OCI-LY1 (cell line): ENCODE data around the gene OR1F1.
A peak's percentile ranks its signal among the peaks of the same experiment; 100 is the strongest.

ENCODE experiments used
- H2AFZ ChIP-seq: fragments of 200-600 bp; sonication (generic), shearing (Covaris generic); 2 replicates; pipeline ENCODE4 v1.6.0; 2014; ENCODE audit warnings: antibody characterized with exemption, mild to moderate bottlenecking, low read length
- H3F3A ChIP-seq: fragments of 200-600 bp; sonication (generic), shearing (Covaris generic); 2 replicates; pipeline ENCODE4 v1.6.0; 2014; ENCODE audit warnings: mild to moderate bottlenecking, antibody characterized with exemption, low read length, moderate library complexity; ENCODE audit not compliant: insufficient read depth
- H3K27ac ChIP-seq: fragments of 200-600 bp; sonication (generic); 2 replicates; pipeline ENCODE4 v1.5.1; 2014; ENCODE audit warnings: low read length, mixed run types, mild to moderate bottlenecking, low read depth; ENCODE audit not compliant: poor library complexity, severe bottlenecking
- H3K27me3 ChIP-seq: fragments of 200-600 bp; sonication (generic); 2 replicates; pipeline ENCODE4 v1.6.0; 2014; ENCODE audit warnings: antibody characterized with exemption, mild to moderate bottlenecking, low read length, moderate library complexity; ENCODE audit not compliant: insufficient read depth
- H3K36me3 ChIP-seq: fragments of 200-600 bp; sonication (generic); 2 replicates; pipeline ENCODE4 v1.6.1; 2014; ENCODE audit warnings: mild to moderate bottlenecking, antibody characterized with exemption, low read length, moderate library complexity, mixed read lengths; ENCODE audit not compliant: insufficient read depth
- H3K4me1 ChIP-seq: fragments of 200-600 bp; sonication (generic); 2 replicates; pipeline ENCODE4 v1.5.1; 2014; ENCODE audit warnings: mild to moderate bottlenecking, low read length, moderate library complexity; ENCODE audit not compliant: insufficient read depth, severe bottlenecking
- H3K4me2 ChIP-seq: fragments of 200-600 bp; sonication (generic), shearing (Covaris generic); 2 replicates; pipeline ENCODE4 v1.6.1; 2014; ENCODE audit warnings: low read length
- H3K4me3 ChIP-seq: fragments of 200-600 bp; sonication (generic); 2 replicates; pipeline ENCODE4 v1.5.1; 2014; ENCODE audit warnings: low read length, low read depth, mild to moderate bottlenecking, mixed read lengths; ENCODE audit not compliant: poor library complexity, severe bottlenecking
- H3K79me2 ChIP-seq: fragments of 200-600 bp; shearing (Covaris generic); 2 replicates; pipeline ENCODE4 v1.6.1; 2016; ENCODE audit warnings: mixed run types, low read length, mixed read lengths; ENCODE audit not compliant: insufficient read depth
- H3K9ac ChIP-seq: fragments of 200-600 bp; sonication (generic), shearing (Covaris generic); 2 replicates; pipeline ENCODE4 v1.6.1; 2014; ENCODE audit warnings: mild to moderate bottlenecking, low read length, mixed read lengths
- H3K9me2 ChIP-seq: fragments of 200-600 bp; sonication (generic), shearing (Covaris generic); 2 replicates; pipeline ENCODE4 v1.6.1; 2014; ENCODE audit warnings: low read depth, mild to moderate bottlenecking, low read length, mixed read lengths
- H3K9me3 ChIP-seq: fragments of 200-600 bp; shearing (Covaris generic); 2 replicates; pipeline ENCODE4 v1.6.1; 2014; ENCODE audit warnings: low read length, mixed read lengths
- H4K20me1 ChIP-seq: fragments of 200-600 bp; sonication (generic), shearing (Covaris generic); 2 replicates; pipeline ENCODE4 v1.6.0; 2016; ENCODE audit warnings: mild to moderate bottlenecking, low read length; ENCODE audit not compliant: insufficient read depth
- EZH2 ChIP-seq: fragments of 200-600 bp; sonication (generic), shearing (Covaris generic); IDR thresholded peaks from 2 replicates; pipeline ENCODE4 v1.8.0; 2017; ENCODE audit warnings: borderline replicate concordance, mixed run types, mild to moderate bottlenecking, antibody characterized with exemption, low read length, moderate library complexity, mixed read lengths
- TF ChIP-seq, protein P1 (sequence below): fragments of 200-600 bp; sonication (generic), shearing (Covaris generic); IDR thresholded peaks from 2 replicates; pipeline ENCODE4 v1.5.1; 2017; ENCODE audit warnings: mild to moderate bottlenecking, antibody characterized with exemption, low read length, moderate library complexity, mixed read lengths

Gene OR1F1

DNA sequence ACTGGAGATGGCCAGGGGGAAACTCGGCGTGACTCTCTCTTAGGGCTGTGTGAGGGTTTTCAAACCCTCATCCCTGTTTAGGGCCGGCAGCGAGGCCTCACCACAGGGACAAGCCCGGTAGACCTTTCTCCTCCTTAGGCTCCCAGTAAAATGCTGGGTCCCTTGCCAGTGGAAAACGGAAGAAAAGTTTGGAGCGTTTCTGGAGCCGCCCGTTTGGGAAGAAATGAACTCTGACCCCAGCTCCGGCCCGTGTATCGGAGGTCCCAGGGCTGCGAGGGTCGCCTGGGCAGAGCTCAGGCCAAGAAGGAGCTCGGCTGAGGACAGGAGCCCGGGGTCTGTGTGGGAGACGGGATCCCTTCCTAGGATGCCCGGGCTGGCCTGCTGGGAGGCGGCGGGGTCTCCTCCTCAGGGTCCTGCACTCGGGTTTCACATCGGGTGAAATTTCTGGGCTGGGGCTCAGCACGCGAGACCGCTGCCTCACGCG is 29.9 kb upstream of the OR1F1 start:
- peak overlapping the region; percentile 76 for H3K4me2 ChIP-seq
- no peak overlapping the region for H3K27ac ChIP-seq
- H4K20me1 ChIP-seq: no peaks in the 10 kb centered on the region
- TF ChIP-seq, protein P1, sequence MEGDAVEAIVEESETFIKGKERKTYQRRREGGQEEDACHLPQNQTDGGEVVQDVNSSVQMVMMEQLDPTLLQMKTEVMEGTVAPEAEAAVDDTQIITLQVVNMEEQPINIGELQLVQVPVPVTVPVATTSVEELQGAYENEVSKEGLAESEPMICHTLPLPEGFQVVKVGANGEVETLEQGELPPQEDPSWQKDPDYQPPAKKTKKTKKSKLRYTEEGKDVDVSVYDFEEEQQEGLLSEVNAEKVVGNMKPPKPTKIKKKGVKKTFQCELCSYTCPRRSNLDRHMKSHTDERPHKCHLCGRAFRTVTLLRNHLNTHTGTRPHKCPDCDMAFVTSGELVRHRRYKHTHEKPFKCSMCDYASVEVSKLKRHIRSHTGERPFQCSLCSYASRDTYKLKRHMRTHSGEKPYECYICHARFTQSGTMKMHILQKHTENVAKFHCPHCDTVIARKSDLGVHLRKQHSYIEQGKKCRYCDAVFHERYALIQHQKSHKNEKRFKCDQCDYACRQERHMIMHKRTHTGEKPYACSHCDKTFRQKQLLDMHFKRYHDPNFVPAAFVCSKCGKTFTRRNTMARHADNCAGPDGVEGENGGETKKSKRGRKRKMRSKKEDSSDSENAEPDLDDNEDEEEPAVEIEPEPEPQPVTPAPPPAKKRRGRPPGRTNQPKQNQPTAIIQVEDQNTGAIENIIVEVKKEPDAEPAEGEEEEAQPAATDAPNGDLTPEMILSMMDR: no peak
- TF ChIP-seq EZH2: no peak
- H3K36me3 ChIP-seq: no peaks in the 10 kb centered on the region
- no peaks in the 10 kb centered on the region for H3K9me2 ChIP-seq
- H2AFZ ChIP-seq: no peak overlapping the region
- H3F3A ChIP-seq: peaks cover 8% of the 10 kb centered on the region; the same call in 1 of the 2 replicates
- peak overlapping the region; percentile 81 for H3K4me3 ChIP-seq
- peaks cover 28% of the 10 kb centered on the region for H3K4me1 ChIP-seq
- H3K79me2 ChIP-seq: no peaks in the 10 kb centered on the region
- no peaks in the 10 kb centered on the region for H3K27me3 ChIP-seq
- no peaks in the 10 kb centered on the region for H3K9me3 ChIP-seq
- H3K9ac ChIP-seq: peak overlapping the region; percentile 66

DNA sequence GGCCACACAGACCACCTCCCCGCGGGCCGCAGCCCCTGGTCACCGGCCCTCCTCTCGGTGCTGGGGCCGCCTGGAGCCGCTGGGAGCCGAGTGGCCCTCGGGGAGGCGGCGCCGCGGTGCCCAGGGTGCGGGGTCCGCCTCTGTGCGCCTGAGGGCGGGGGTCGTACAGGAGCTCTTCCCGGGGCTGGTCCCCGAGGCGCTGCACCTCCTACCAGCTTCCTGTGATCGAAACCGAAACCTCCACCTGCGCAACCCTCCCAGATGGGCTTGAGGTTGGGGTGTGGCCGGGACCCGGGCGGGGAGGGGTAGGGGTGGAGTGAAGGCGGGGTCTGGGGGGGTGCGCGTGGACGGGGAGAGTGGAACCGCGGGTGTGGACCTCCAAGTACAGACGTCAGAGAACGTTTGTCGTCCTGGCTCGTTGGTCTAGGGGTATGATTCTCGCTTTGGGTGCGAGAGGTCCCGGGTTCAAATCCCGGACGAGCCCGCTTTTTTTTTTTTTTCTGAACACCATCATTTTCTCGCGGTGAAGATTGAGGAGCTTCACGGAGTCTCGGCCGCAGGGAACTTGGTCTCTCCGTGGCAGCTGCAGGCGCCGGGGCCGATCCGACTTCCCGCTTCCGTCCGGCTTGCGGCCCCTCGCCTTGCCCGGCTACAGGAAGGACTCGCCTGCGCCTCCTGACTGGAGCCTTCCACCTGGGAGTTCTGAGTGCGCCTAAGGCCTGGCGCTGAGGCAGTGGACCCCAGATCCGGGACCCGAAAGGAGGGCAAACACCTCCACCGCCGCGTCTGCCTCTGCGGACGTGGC is 29.3 kb upstream of the OR1F1 start:
- H3K9ac ChIP-seq: peak overlapping the region; percentile 66
- peak overlapping the region; percentile 76 for H3K4me2 ChIP-seq
- peaks cover 28% of the 10 kb centered on the region for H3K4me1 ChIP-seq
- no peaks in the 10 kb centered on the region for H4K20me1 ChIP-seq
- H3K27me3 ChIP-seq: no peaks in the 10 kb centered on the region
- no peak overlapping the region for H2AFZ ChIP-seq
- no peak for TF ChIP-seq EZH2
- H3K9me2 ChIP-seq: no peaks in the 10 kb centered on the region
- peak overlapping the region; percentile 81 for H3K4me3 ChIP-seq
- H3K79me2 ChIP-seq: no peaks in the 10 kb centered on the region
- no peaks in the 10 kb centered on the region for H3K36me3 ChIP-seq
- no peaks in the 10 kb centered on the region for H3K9me3 ChIP-seq
- H3K27ac ChIP-seq: no peak overlapping the region
- peaks cover 8% of the 10 kb centered on the region; the same call in 1 of the 2 replicates for H3F3A ChIP-seq

DNA sequence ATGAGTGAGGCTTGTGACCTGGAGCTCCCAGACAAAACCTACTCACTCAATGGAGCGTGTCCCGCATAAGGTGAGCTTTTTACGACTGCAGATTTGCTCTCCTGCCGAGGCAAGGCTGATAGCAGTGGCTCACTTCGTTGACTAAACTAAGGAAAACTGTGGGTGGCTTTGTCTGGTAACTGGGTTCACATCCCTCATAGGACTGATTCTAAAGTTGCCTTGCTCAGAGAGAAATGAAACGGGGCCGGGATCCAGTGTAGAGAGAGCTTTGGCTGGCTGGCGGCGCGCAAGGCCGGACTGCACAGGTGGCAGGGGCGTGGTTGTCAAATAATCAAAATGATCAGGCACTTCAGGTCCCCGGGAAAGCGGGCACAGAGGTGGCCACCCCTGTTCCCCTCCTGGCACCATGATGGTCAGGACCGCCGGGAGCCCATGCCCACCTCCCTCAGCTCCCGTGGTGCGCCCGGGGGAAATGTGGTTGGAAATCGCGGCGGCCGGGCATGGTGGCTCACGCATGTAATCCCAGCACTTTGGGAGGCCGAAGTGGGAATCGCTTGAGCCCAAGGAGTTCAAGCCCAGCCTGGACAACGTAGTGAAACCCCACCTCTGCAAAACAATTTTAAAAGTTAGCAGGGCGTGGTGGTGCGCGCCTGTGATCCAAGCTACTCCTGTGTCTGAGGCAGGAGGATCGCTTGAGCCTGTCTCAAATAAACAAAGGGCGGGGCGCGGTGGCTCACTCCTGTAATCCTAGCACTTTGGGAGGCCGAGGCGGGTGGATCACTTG is 26.6 kb upstream of the OR1F1 start:
- H3K9me3 ChIP-seq: no peaks in the 10 kb centered on the region

More for the DNA sequence above, 26.6 kb upstream of the OR1F1 start:
- Histone ChIP-seq H3F3A (no peaks in the 10 kb centered on the region; the same call in 1 of the 2 replicates), H2AFZ (no peak overlapping the region), H3K4me3 (peak overlapping the region; percentile 40), H3K4me1 (peaks cover 35% of the 10 kb centered on the region), H3K27me3 (no peaks in the 10 kb centered on the region), H3K36me3 (no peaks in the 10 kb centered on the region), H3K9me2 (no peaks in the 10 kb centered on the region), H3K79me2 (no peaks in the 10 kb centered on the region), H3K27ac (no peak overlapping the region), H3K4me2 (peak overlapping the region; percentile 44; the same call in 1 of the 2 replicates), H4K20me1 (no peaks in the 10 kb centered on the region), H3K9ac (no peak overlapping the region)
- no peak for TF ChIP-seq EZH2
- TF ChIP-seq, protein P1: no peak
